Activated CD8-positive, alpha-beta memory T cell treated with anti-CD3 and anti-CD28 coated beads, Interleukin-2, amount 10 ng/mL, durations not matched to agents 7 days and 5 days (primary cell): Measurements from ENCODE around the gene ANKIB1. TPM values are rescaled to one million over a fixed set of nuclear protein-coding genes. Genes with fewer than 3 reads are reported as not detected.

Source experiments
- ATAC-seq: fragments of 150-1000 bp; cut with Tn5 transposase; one replicate; pipeline ENCODE4 v1.10.0; 2021; ENCODE audit warnings: moderate library complexity
- CTCF ChIA-PET: fragments of 350-600 bp; sonication (Branson Sonifier 250); formaldehyde crosslinking; loops from one replicate; lab custom pipeline; 2021; ENCODE audit warnings: antibody characterized with exemption; lab: Charles Lee
- DNase-seq: peaks from one replicate; pipeline ENCODE4 v3.0.0-alpha.2; 2020
- H3K27ac Mint-ChIP-seq: one replicate; pipeline ENCODE4 v1.8.0; 2021; ENCODE audit warnings: mild to moderate bottlenecking, mixed read lengths
- H3K27me3 Mint-ChIP-seq: one replicate; pipeline ENCODE4 v1.8.0; 2021; ENCODE audit warnings: mixed read lengths
- H3K36me3 Mint-ChIP-seq: one replicate; pipeline ENCODE4 v1.8.0; 2021; ENCODE audit warnings: mild to moderate bottlenecking, mixed read lengths
- H3K4me1 Mint-ChIP-seq: one replicate; pipeline ENCODE4 v1.8.0; 2021; ENCODE audit warnings: mixed read lengths
- H3K4me3 Mint-ChIP-seq: one replicate; pipeline ENCODE4 v1.8.0; 2021; ENCODE audit warnings: mild to moderate bottlenecking, moderate library complexity, mixed read lengths
- H3K9me3 Mint-ChIP-seq: one replicate; pipeline ENCODE4 v1.8.0; 2022; ENCODE audit warnings: low read depth, mixed read lengths
- total RNA-seq, 2 experiments: library from RNA; stranded (reverse); gene quantifications; one replicate each; pipeline ENCODE4 v1.2.3, GENCODE V29; 2021

The ANKIB1 gene
- total RNA-seq, 2 experiments from 2014 or later: 55.2 to 73.3 TPM

DNA sequence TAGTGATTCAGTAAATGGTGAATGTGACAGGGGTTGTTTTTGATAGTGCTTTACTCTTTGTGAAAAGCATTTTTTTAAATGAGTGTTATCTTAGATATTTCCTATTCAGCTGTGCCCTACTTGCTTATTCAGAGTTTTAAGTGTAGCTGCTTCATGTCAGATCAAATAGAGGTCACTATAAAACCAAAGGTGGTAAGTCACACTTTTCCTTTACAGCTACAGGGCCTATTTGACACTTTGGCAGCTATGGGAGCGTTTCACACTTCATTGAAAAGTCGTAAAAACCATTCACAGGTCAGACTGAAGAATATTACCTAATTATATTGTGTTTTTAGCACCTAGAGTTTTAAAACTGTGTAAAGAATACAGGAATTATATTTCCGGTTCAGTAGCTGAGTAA lies 67.3 kb downstream of the ANKIB1 start:
- no peak overlapping the region for H3K27ac Mint-ChIP-seq
- peaks cover 5% of the 10 kb centered on the region for H3K36me3 Mint-ChIP-seq
- no peak overlapping the region for H3K4me3 Mint-ChIP-seq
- no peaks in the 10 kb centered on the region for H3K9me3 Mint-ChIP-seq
- CTCF ChIA-PET: interaction anchor here (1.4 kb wide), 1 partner anchor 134 kb away, joined by 5 read pairs; the partner anchor contains the start of gene GATAD1
- ATAC-seq: no peak
- no peaks in the 10 kb centered on the region for H3K4me1 Mint-ChIP-seq
- H3K27me3 Mint-ChIP-seq: no peaks in the 10 kb centered on the region
- DNase-seq: no peak

DNA sequence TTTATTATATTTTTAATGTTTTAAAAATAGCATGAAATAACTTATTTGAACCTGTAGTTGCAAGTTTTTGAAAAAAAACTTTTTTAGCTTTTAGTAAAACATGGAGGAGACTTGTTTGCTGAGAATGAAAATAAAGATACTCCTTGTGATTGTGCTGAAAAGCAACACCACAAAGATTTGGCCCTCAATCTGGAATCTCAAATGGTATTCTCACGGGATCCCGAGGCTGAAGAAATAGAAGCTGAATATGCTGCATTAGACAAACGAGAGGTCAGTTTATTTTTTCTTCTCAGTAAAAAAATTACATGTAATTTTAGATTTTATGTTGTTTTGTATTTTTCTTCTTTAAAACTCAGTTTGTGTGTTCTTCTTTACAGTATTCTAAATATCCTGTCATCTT lies 73.5 kb downstream of the ANKIB1 start:
- Mint-ChIP-seq H3K36me3 (peaks cover 16% of the 10 kb centered on the region), H3K9me3 (no peaks in the 10 kb centered on the region), H3K4me3 (no peak overlapping the region), H3K27me3 (no peaks in the 10 kb centered on the region), H3K4me1 (no peaks in the 10 kb centered on the region), H3K27ac (no peak overlapping the region)
- CTCF ChIA-PET: interaction anchor here (1.1 kb wide), 1 partner anchor 13 kb away, joined by 3 read pairs; no protein-coding TSS in a partner anchor
- ATAC-seq (no peak), DNase-seq (no peak)

GRCh38 chr7:92325173-92325572 lies 79.4 kb downstream of the ANKIB1 start:
- no peak for DNase-seq
- Mint-ChIP-seq H3K4me3 (no peak overlapping the region), H3K27ac (no peak overlapping the region), H3K27me3 (no peaks in the 10 kb centered on the region), H3K9me3 (no peaks in the 10 kb centered on the region), H3K36me3 (peaks cover 21% of the 10 kb centered on the region), H3K4me1 (peaks cover 6% of the 10 kb centered on the region)
- ATAC-seq: no peak
- CTCF ChIA-PET: no interaction called here

DNA sequence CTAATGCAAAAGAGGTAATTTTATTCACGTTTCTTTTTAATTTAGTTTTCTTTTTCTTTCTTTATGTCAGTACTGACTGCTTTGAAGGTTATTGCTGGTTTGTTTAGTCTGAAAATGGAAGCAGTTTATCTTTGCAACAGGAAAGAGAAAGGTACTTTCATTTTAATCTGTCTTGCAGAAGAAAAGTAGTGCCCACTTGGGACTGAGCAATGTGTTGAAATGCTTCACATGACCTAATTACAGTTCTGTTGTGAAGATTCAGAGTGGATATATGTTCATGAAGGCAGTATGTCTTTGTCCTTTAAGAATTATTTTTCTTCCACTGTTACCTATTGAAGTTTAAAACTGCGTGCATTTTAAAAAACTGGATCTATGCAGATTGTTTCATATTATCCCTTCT lies 80.1 kb downstream of the ANKIB1 start:
- CTCF ChIA-PET: no interaction called here
- Mint-ChIP-seq H3K27me3 (no peaks in the 10 kb centered on the region), H3K27ac (no peak overlapping the region), H3K9me3 (no peaks in the 10 kb centered on the region), H3K36me3 (peaks cover 14% of the 10 kb centered on the region), H3K4me3 (no peak overlapping the region), H3K4me1 (peaks cover 6% of the 10 kb centered on the region)
- DNase-seq (no peak), ATAC-seq (no peak)

GRCh38 chr7:92330835-92331438 lies 85.2 kb downstream of the ANKIB1 start:
- ATAC-seq: no peak
- CTCF ChIA-PET: no interaction called here
- H3K36me3 Mint-ChIP-seq: peaks cover 26% of the 10 kb centered on the region

GRCh38 chr7:92331508-92331907 lies 85.7 kb downstream of the ANKIB1 start:
- ATAC-seq (no peak), DNase-seq (no peak)
- H3K27ac Mint-ChIP-seq: no peak overlapping the region
- no peaks in the 10 kb centered on the region for H3K9me3 Mint-ChIP-seq
- H3K4me1 Mint-ChIP-seq: no peaks in the 10 kb centered on the region
- H3K27me3 Mint-ChIP-seq: no peaks in the 10 kb centered on the region
- CTCF ChIA-PET: no interaction called here
- peaks cover 28% of the 10 kb centered on the region for H3K36me3 Mint-ChIP-seq
- no peak overlapping the region for H3K4me3 Mint-ChIP-seq

More at GRCh38 chr7:92330835-92331438, 85.2 kb downstream of the ANKIB1 start:
- Mint-ChIP-seq H3K9me3 (no peaks in the 10 kb centered on the region), H3K4me1 (peaks cover 4% of the 10 kb centered on the region), H3K4me3 (no peak overlapping the region), H3K27ac (no peak overlapping the region), H3K27me3 (no peaks in the 10 kb centered on the region)
- DNase-seq: no peak

GRCh38 chr7:92332782-92333181 lies 87.0 kb downstream of the ANKIB1 start:
- no peaks in the 10 kb centered on the region for H3K4me1 Mint-ChIP-seq
- H3K27ac Mint-ChIP-seq: no peak overlapping the region
- no peak for ATAC-seq
- H3K27me3 Mint-ChIP-seq: no peaks in the 10 kb centered on the region
- H3K9me3 Mint-ChIP-seq: no peaks in the 10 kb centered on the region
- CTCF ChIA-PET: no interaction called here
- no peak for DNase-seq
- H3K4me3 Mint-ChIP-seq: no peak overlapping the region
- peaks cover 33% of the 10 kb centered on the region for H3K36me3 Mint-ChIP-seq

GRCh38 chr7:92333866-92334265 lies 88.1 kb downstream of the ANKIB1 start:
- CTCF ChIA-PET: no interaction called here
- H3K27ac Mint-ChIP-seq: no peak overlapping the region
- H3K4me1 Mint-ChIP-seq: no peaks in the 10 kb centered on the region
- ATAC-seq (no peak), DNase-seq (no peak)
- no peaks in the 10 kb centered on the region for H3K9me3 Mint-ChIP-seq
- no peaks in the 10 kb centered on the region for H3K27me3 Mint-ChIP-seq
- H3K4me3 Mint-ChIP-seq: no peak overlapping the region
- H3K36me3 Mint-ChIP-seq: peaks cover 34% of the 10 kb centered on the region

DNA sequence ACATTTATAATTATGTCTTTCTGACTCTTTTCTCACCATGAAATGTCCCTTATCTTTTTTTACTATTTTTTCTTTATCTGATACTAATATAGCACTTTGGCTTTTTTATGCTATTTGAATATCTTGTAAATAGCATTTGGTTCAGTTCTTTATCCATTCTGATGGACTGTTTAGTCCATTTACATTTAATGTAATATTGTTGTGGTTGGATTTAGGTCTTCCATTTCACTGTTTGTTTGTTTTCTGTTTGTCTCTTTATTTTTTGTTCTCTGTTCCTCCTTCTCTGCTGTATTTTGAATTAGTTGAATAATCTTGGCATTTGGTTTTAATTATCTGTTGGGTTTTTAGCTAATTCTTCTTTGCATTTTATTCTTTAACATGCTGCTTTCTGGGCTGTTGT lies 89.8 kb downstream of the ANKIB1 start:
- Mint-ChIP-seq H3K27ac (no peak overlapping the region), H3K4me3 (no peak overlapping the region), H3K27me3 (no peaks in the 10 kb centered on the region), H3K4me1 (no peaks in the 10 kb centered on the region), H3K9me3 (no peaks in the 10 kb centered on the region), H3K36me3 (peaks cover 27% of the 10 kb centered on the region)
- CTCF ChIA-PET: no interaction called here
- no peak for DNase-seq
- no peak for ATAC-seq

GRCh38 chr7:92336662-92337340 lies 91.0 kb downstream of the ANKIB1 start:
- DNase-seq (no peak), ATAC-seq (no peak)
- no peaks in the 10 kb centered on the region for H3K4me1 Mint-ChIP-seq
- H3K27me3 Mint-ChIP-seq: no peaks in the 10 kb centered on the region
- CTCF ChIA-PET: no interaction called here
- H3K36me3 Mint-ChIP-seq: peaks cover 24% of the 10 kb centered on the region
- no peak overlapping the region for H3K27ac Mint-ChIP-seq
- no peaks in the 10 kb centered on the region for H3K9me3 Mint-ChIP-seq
- no peak overlapping the region for H3K4me3 Mint-ChIP-seq

DNA sequence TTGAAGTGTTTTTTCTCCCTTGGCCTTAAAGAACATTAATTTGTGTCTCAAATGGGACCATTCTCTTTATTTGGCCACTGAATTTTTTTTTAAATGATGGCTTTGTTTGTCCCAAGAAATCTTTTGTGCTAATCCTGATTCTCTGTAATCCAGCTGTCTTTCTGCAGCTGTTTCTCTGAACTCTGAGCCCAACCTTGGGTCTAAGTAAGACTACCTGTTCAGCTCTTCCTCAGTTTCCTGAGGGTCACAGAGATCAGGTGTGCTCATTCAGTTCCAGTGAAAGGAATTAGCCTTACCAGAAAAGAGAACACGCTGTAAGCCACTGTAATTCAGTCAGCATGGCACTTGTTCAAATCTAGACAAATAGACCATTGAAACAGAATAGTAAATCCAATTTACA lies 94.2 kb downstream of the ANKIB1 start:
- ATAC-seq (no peak), DNase-seq (no peak)
- Mint-ChIP-seq H3K27me3 (no peaks in the 10 kb centered on the region), H3K9me3 (no peaks in the 10 kb centered on the region), H3K4me1 (no peaks in the 10 kb centered on the region), H3K27ac (no peak overlapping the region), H3K4me3 (no peak overlapping the region), H3K36me3 (peaks cover 25% of the 10 kb centered on the region)
- CTCF ChIA-PET: no interaction called here

DNA sequence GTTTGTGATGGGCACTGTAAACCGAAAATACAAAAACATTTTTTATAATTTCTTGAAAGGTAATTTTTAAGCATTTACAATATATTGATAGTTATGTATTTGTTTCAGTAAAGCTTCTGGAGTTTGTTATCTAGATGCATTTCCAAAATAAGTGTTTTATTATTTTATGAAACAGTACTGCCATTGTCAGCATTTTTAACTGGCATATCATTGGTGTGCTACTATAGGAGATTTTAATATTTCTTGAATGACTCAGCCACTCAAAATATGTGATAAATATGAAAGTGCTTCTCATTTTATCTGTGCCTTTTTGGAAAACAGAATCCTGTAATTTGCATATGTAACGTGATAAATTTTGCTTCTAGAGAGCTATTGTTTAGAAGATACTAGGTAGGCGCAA lies 97.9 kb downstream of the ANKIB1 start:
- H3K27ac Mint-ChIP-seq: no peak overlapping the region
- H3K4me1 Mint-ChIP-seq: no peaks in the 10 kb centered on the region
- DNase-seq: no peak
- no peaks in the 10 kb centered on the region for H3K9me3 Mint-ChIP-seq
- H3K36me3 Mint-ChIP-seq: peaks cover 24% of the 10 kb centered on the region
- no peaks in the 10 kb centered on the region for H3K27me3 Mint-ChIP-seq
- CTCF ChIA-PET: interaction anchor here (1.0 to 2.0 kb wide), 2 partner anchors 96 to 103 kb away, joined by 3 to 4 read pairs; partner anchors contain the start of gene GATAD1
- H3K4me3 Mint-ChIP-seq: no peak overlapping the region
- no peak for ATAC-seq

DNA sequence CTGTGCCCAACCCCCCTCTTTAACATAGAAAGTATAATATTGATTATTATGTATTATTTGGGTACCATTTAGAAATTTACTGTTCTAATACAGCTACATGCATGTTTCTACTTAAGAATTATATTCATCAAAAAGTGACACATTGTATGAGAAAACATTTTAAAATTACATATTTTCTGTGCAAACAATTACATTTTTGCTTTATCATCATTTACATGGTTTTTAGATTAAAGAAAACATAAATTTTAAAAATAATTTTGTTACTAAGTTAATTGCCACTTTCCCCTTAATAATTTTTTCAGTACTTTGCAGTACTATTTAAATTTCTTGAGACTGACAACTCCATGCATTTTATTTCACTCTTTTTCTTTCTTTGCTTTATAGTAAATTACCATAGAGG lies 106.2 kb downstream of the ANKIB1 start:
- ATAC-seq (no peak), DNase-seq (no peak)
- peaks cover 36% of the 10 kb centered on the region for H3K36me3 Mint-ChIP-seq
- H3K4me3 Mint-ChIP-seq: no peak overlapping the region
- H3K4me1 Mint-ChIP-seq: no peaks in the 10 kb centered on the region
- no peaks in the 10 kb centered on the region for H3K9me3 Mint-ChIP-seq
- no peak overlapping the region for H3K27ac Mint-ChIP-seq
- H3K27me3 Mint-ChIP-seq: no peaks in the 10 kb centered on the region
- CTCF ChIA-PET: no interaction called here

GRCh38 chr7:92354214-92354613 lies 108.4 kb downstream of the ANKIB1 start:
- H3K27me3 Mint-ChIP-seq: no peaks in the 10 kb centered on the region
- no peak overlapping the region for H3K27ac Mint-ChIP-seq
- ATAC-seq (no peak), DNase-seq (no peak)
- CTCF ChIA-PET: interaction anchor here (1.3 kb wide), 1 partner anchor 94 kb away, joined by 3 read pairs; no protein-coding TSS in a partner anchor
- no peaks in the 10 kb centered on the region for H3K4me1 Mint-ChIP-seq
- peaks cover 32% of the 10 kb centered on the region for H3K36me3 Mint-ChIP-seq
- H3K4me3 Mint-ChIP-seq: no peak overlapping the region
- no peaks in the 10 kb centered on the region for H3K9me3 Mint-ChIP-seq
